Ovary (tissue), 9 donors: ENCODE measurements around the gene ANGPT4. TPM values are rescaled to one million over a fixed set of nuclear protein-coding genes. Genes with fewer than 3 reads are reported as not detected.

Source experiments
- DNase-seq, 5 donors: peaks; one replicate each; pipeline ENCODE4 v3.0.0-alpha.2; 2019 to 2020
- H3K27ac ChIP-seq, 2 donors: fragments of 200-600 bp; one replicate each; pipeline versions ENCODE4 v1.5.1 to v1.8.0; 2019 to 2022
- H3K27me3 ChIP-seq: fragments of 200-600 bp; one replicate; pipeline ENCODE4 v1.8.0; 2022
- H3K36me3 ChIP-seq: fragments of 200-600 bp; sonication (generic); one replicate; pipeline ENCODE4 v1.5.1; 2019
- H3K4me1 ChIP-seq: one replicate; pipeline ENCODE4 v1.8.1; 2013; ENCODE audit warnings: mild to moderate bottlenecking, moderate library complexity; ENCODE audit not compliant: insufficient read depth
- H3K4me3 ChIP-seq: fragments of 200-600 bp; sonication (generic); one replicate; pipeline ENCODE4 v1.5.1; 2017
- H3K9me3 ChIP-seq, 2 donors: fragments of 200-600 bp in 1 of 2; sonication (generic) in 1 of 2; one replicate each; pipeline versions ENCODE4 v1.5.1 to v1.8.1; 2013 to 2019; ENCODE audit warnings: mild to moderate bottlenecking in 1 of 2, moderate library complexity in 1 of 2
- CTCF ChIP-seq, 3 donors: fragments of 450-650 bp in 2 of 3; fragments of 200-600 bp in 1 of 3; IDR thresholded peaks; one replicate each; pipeline versions ENCODE4 v1.5.1 to v1.8.0; 2016 to 2022; ENCODE audit warnings: antibody characterized with exemption in 3 of 3, mild to moderate bottlenecking in 1 of 3
- EP300 ChIP-seq: sonication (generic); formaldehyde crosslinking; IDR thresholded peaks from one replicate; pipeline ENCODE4 v1.6.1; 2017; ENCODE audit warnings: antibody characterized with exemption
- POLR2A ChIP-seq: fragments of 450-650 bp; IDR thresholded peaks from one replicate; pipeline ENCODE4 v1.6.1; 2017; ENCODE audit warnings: antibody characterized with exemption, mild to moderate bottlenecking, moderate library complexity
- WGBS, 3 donors: extraction: QIAGEN DNeasy Blood & Tissue Kit in 1 of 3; methylation state at CpG; one replicate each; pipeline versions ENCODE4 v1.1.5 to v1.1.7; 2013 to 2017; 5-methylcytosine and 5-hydroxymethylcytosine counted together
- intact Hi-C, 4 donors: fragments of 100-400 bp; cut with DNase I; formaldehyde crosslinking; loops; one replicate each; pipeline versions ENCODE4 v1.11.0 to v1.15.1; 2022 to 2023
- polyA plus RNA-seq, 2 donors: library from polyadenylated mRNA; stranded (reverse); fragments of 200-250 nt in 1 of 2; fragments of 350-450 nt in 1 of 2; fragmentation: Illumina TruSeq in 1 of 2; extraction: RNeasy Lipid Tissue Mini Kit (QIAGEN cat#74804) in 1 of 2; gene quantifications; one replicate each; pipeline ENCODE4 v1.2.3, GENCODE V29; 2013 to 2014
- total RNA-seq, 7 donors: library from RNA; depleted of rRNA in 2 of 7; stranded (reverse); fragments of >200 nt in 2 of 7; fragmentation: NEBNext Ultra II Directional in 3 of 7; extraction: Animal tissue kit (Norgen Biotek cat#: 25700) in 3 of 7; gene quantifications; one replicate each; pipeline versions ENCODE4 v1.1.0 to v1.2.4, GENCODE V29; 2016 to 2023
- donor health status: DM: no; HTN: no; CAD: no; lungs with moderate emphysema.
- donor health status: DM: no; HTN: no; CAD: no.
- donor health status: Bipolar disorder and iron deficiency.
- donor health status: DM: yes; HTN: yes; CAD: no.
- donor health status: DM: no; HTN: no; CAD: no.
- donor health status: DM: yes; HTN: yes; CAD: no.

ANGPT4 gene
- total and polyA plus RNA-seq, 9 donors, result 0.58 to 10.7 (median 2.0) TPM

GRCh38 chr20:956330-956951 is 40.3 kb upstream of the ANGPT4 start:
- no peak overlapping the region for H3K27ac ChIP-seq
- peak; percentile 81 to 97 (median 97) for TF ChIP-seq CTCF (IDR thresholded peaks at IDR 0.05)
- TF ChIP-seq EP300, result no peak
- TF ChIP-seq POLR2A, result peak; percentile 8
- H3K9me3 ChIP-seq, result no peaks in the 10 kb centered on the region
- H3K4me3 ChIP-seq, result no peak overlapping the region
- intact Hi-C loops, result loop anchor here (2.0 to 10.0 kb wide), 4 partner anchors 74 to 142 kb away; no protein-coding TSS in a partner anchor
- DNase-seq, result peak; percentile 50 to 82 (median 71)
- H3K27me3 ChIP-seq, result no peaks in the 10 kb centered on the region
- WGBS, 3 donors, result 10 to 13% (median 11%) methylated on average over 13 of the region's 13 CpGs
- H3K36me3 ChIP-seq, result no peaks in the 10 kb centered on the region
- no peaks in the 10 kb centered on the region for H3K4me1 ChIP-seq

GRCh38 chr20:955656-956055 is 39.5 kb upstream of the ANGPT4 start:
- Histone ChIP-seq H3K27ac (no peak overlapping the region), H3K9me3 (no peaks in the 10 kb centered on the region), H3K36me3 (no peaks in the 10 kb centered on the region), H3K4me1 (no peaks in the 10 kb centered on the region), H3K27me3 (no peaks in the 10 kb centered on the region), H3K4me3 (no peak overlapping the region)
- no peak for DNase-seq
- TF ChIP-seq CTCF (IDR thresholded peaks at IDR 0.05), result no peak
- TF ChIP-seq EP300, result no peak
- no peak for TF ChIP-seq POLR2A
- 81 to 88% (median 83%) methylated on average over 7 of the region's 7 CpGs for WGBS, 3 donors
- intact Hi-C loops, result loop anchor here (2.0 to 10.0 kb wide), 4 partner anchors 73 to 141 kb away; no protein-coding TSS in a partner anchor

- no peak for TF ChIP-seq CTCF (IDR thresholded peaks at IDR 0.05)
- TF ChIP-seq POLR2A, result no peak
- TF ChIP-seq EP300, result no peak
- intact Hi-C loops, result loop anchor here in 2 of 4 donors (5.0 to 10.0 kb wide), 2 partner anchors 73 to 80 kb away; no protein-coding TSS in a partner anchor
- H3K9me3 ChIP-seq, result no peaks in the 10 kb centered on the region
- no peak for DNase-seq
- H3K4me3 ChIP-seq, result no peak overlapping the region
- no peaks in the 10 kb centered on the region for H3K4me1 ChIP-seq
- no peak overlapping the region for H3K27ac ChIP-seq
- no peaks in the 10 kb centered on the region for H3K27me3 ChIP-seq
- 61 to 85% (median 76%) methylated on average over 3 of the region's 3 CpGs for WGBS, 3 donors
- no peaks in the 10 kb centered on the region for H3K36me3 ChIP-seq
Measured at GRCh38 chr20:955111-955510, 39.0 kb upstream of the ANGPT4 start.

- DNase-seq, result no peak
- TF ChIP-seq CTCF (IDR thresholded peaks at IDR 0.05), result peak in 1 of 3 donors; percentile 15
- no peak for TF ChIP-seq EP300
- no peaks in the 10 kb centered on the region for H3K9me3 ChIP-seq
- no peaks in the 10 kb centered on the region for H3K27me3 ChIP-seq
- no peaks in the 10 kb centered on the region for H3K4me1 ChIP-seq
- WGBS, 3 donors, result 30 to 42% (median 34%) methylated on average over 11 of the region's 11 CpGs
- H3K27ac ChIP-seq, result no peak overlapping the region
- H3K4me3 ChIP-seq, result no peak overlapping the region
- no peaks in the 10 kb centered on the region for H3K36me3 ChIP-seq
- intact Hi-C loops, result loop anchor here in 1 of 4 donors (10.0 kb wide), 1 partner anchor 79 kb away; no protein-coding TSS in a partner anchor
Measured at GRCh38 chr20:953742-954141, 37.6 kb upstream of the ANGPT4 start.
